ENCODE data around the gene ARL3.

The ARL3 gene

GRCh38 chr10:102630663-102631062 is 83.5 kb downstream of the ARL3 start:
- Histone ChIP-seq H4K20me1 (ENCODE audit: insufficient read depth) (no peaks in the 10 kb centered on the region), H3K9ac (no peak overlapping the region), H3K27ac (no peak overlapping the region), H3K36me3 (ENCODE audit: insufficient read depth) (no peaks in the 10 kb centered on the region), H3K79me2 (ENCODE audit: insufficient read depth, low read depth) (no peaks in the 10 kb centered on the region), H3K4me1 (ENCODE audit: low read depth, poor library complexity, severe bottlenecking) (no peaks in the 10 kb centered on the region), H3K27me3 (ENCODE audit: insufficient read depth, low read depth) (no peaks in the 10 kb centered on the region), H3K4me2 (no peak overlapping the region), H2AFZ (ENCODE audit: low read depth) (no peak overlapping the region), H3K4me3 (IDR thresholded peaks at IDR 0.05; ENCODE audit: insufficient read depth, low read depth, low read length) (no peak overlapping the region)
- TF ChIP-seq CTCF (conservative IDR thresholded peaks at IDR 0.05; ENCODE audit: low read depth, low read length): no peak

- Histone ChIP-seq H3K79me2 (ENCODE audit: insufficient read depth, low read depth) (no peaks in the 10 kb centered on the region), H3K4me3 (IDR thresholded peaks at IDR 0.05; ENCODE audit: insufficient read depth, low read depth, low read length) (no peak overlapping the region), H4K20me1 (ENCODE audit: insufficient read depth) (no peaks in the 10 kb centered on the region), H3K36me3 (ENCODE audit: insufficient read depth) (no peaks in the 10 kb centered on the region), H3K4me2 (no peak overlapping the region), H2AFZ (ENCODE audit: low read depth) (no peak overlapping the region), H3K27me3 (ENCODE audit: insufficient read depth, low read depth) (no peaks in the 10 kb centered on the region), H3K9ac (no peak overlapping the region), H3K27ac (no peak overlapping the region), H3K4me1 (ENCODE audit: low read depth, poor library complexity, severe bottlenecking) (no peaks in the 10 kb centered on the region)
- no peak for TF ChIP-seq CTCF (conservative IDR thresholded peaks at IDR 0.05; ENCODE audit: low read depth, low read length)
Observed at GRCh38 chr10:102629661-102630614, 84.3 kb downstream of the ARL3 start.

GRCh38 chr10:102628451-102628911 is 85.7 kb downstream of the ARL3 start:
- Histone ChIP-seq H3K4me3 (IDR thresholded peaks at IDR 0.05; ENCODE audit: insufficient read depth, low read depth, low read length) (no peak overlapping the region), H3K9ac (no peak overlapping the region), H4K20me1 (ENCODE audit: insufficient read depth) (no peaks in the 10 kb centered on the region), H3K27me3 (ENCODE audit: insufficient read depth, low read depth) (no peaks in the 10 kb centered on the region), H3K4me2 (no peak overlapping the region), H3K27ac (no peak overlapping the region), H3K4me1 (ENCODE audit: low read depth, poor library complexity, severe bottlenecking) (no peaks in the 10 kb centered on the region), H2AFZ (ENCODE audit: low read depth) (no peak overlapping the region), H3K79me2 (ENCODE audit: insufficient read depth, low read depth) (no peaks in the 10 kb centered on the region), H3K36me3 (ENCODE audit: insufficient read depth) (no peaks in the 10 kb centered on the region)
- no peak for TF ChIP-seq CTCF (conservative IDR thresholded peaks at IDR 0.05; ENCODE audit: low read depth, low read length)

GRCh38 chr10:102627736-102628293 is 86.4 kb downstream of the ARL3 start:
- Histone ChIP-seq H3K4me3 (IDR thresholded peaks at IDR 0.05; ENCODE audit: insufficient read depth, low read depth, low read length) (no peak overlapping the region), H3K27me3 (ENCODE audit: insufficient read depth, low read depth) (no peaks in the 10 kb centered on the region), H3K4me1 (ENCODE audit: low read depth, poor library complexity, severe bottlenecking) (no peaks in the 10 kb centered on the region), H3K79me2 (ENCODE audit: insufficient read depth, low read depth) (no peaks in the 10 kb centered on the region), H3K27ac (no peak overlapping the region), H3K36me3 (ENCODE audit: insufficient read depth) (no peaks in the 10 kb centered on the region), H3K4me2 (no peak overlapping the region), H4K20me1 (ENCODE audit: insufficient read depth) (no peaks in the 10 kb centered on the region), H3K9ac (no peak overlapping the region), H2AFZ (ENCODE audit: low read depth) (no peak overlapping the region)
- no peak for TF ChIP-seq CTCF (conservative IDR thresholded peaks at IDR 0.05; ENCODE audit: low read depth, low read length)
